Breast epithelium (tissue), 3 donors: ENCODE results near the gene ZNF319.

Experiments used
- CTCF ChIP-seq, 3 donors: fragments of 450-650 bp; IDR thresholded peaks; one replicate each; pipeline ENCODE4 v1.5.1; 2016 to 2017; ENCODE audit warnings: antibody characterized with exemption in 3 of 3, mild to moderate bottlenecking in 3 of 3, moderate library complexity in 3 of 3
- POLR2AphosphoS5 ChIP-seq, 3 donors: sonication (generic); formaldehyde crosslinking; IDR thresholded peaks; one replicate each; pipeline ENCODE4 v1.6.1; 2017; ENCODE audit warnings: antibody characterized with exemption in 3 of 3

- no peak for TF ChIP-seq CTCF (IDR thresholded peaks at IDR 0.05)
- no peak for TF ChIP-seq POLR2AphosphoS5 (IDR thresholded peaks at IDR 0.05)
Observed at GRCh38 chr16:58037365-58038057, 37.0 kb upstream of the ZNF319 start.
